KMS-11 (cell line): ENCODE data around the gene SPATA24.
"Not testable (repeated sequence)": the region's sequence is repeated elsewhere in the genome, so short reads cannot be mapped to it uniquely, and the experiment has no call there.

Experiments
- H2AFZ ChIP-seq: fragments of 200-600 bp; sonication (generic); 2 replicates; pipeline ENCODE4 v1.6.1; 2016; ENCODE audit warnings: antibody characterized with exemption, mixed run types, low read depth
- H3K27ac ChIP-seq: fragments of 200-600 bp; sonication (generic); 2 replicates; pipeline ENCODE4 v1.6.1; 2016; ENCODE audit warnings: mild to moderate bottlenecking, mixed run types
- H3K27me3 ChIP-seq: fragments of 200-600 bp; sonication (generic); 2 replicates; pipeline ENCODE4 v1.6.1; 2017; ENCODE audit warnings: mild to moderate bottlenecking, low read depth, mixed run types, moderate library complexity; ENCODE audit not compliant: insufficient read depth
- H3K36me3 ChIP-seq: fragments of 200-600 bp; sonication (generic); 2 replicates; pipeline ENCODE4 v1.6.1; 2017; ENCODE audit warnings: mild to moderate bottlenecking, mixed run types; ENCODE audit not compliant: insufficient read depth
- H3K4me1 ChIP-seq: fragments of 200-600 bp; sonication (generic); 2 replicates; pipeline ENCODE4 v1.6.1; 2016; ENCODE audit warnings: mild to moderate bottlenecking, low read depth, mixed run types; ENCODE audit not compliant: poor library complexity, severe bottlenecking
- H3K4me2 ChIP-seq: fragments of 200-600 bp; sonication (generic); 2 replicates; pipeline ENCODE4 v1.7.0; 2016; ENCODE audit warnings: mild to moderate bottlenecking, mixed run types
- H3K4me3 ChIP-seq: fragments of 200-600 bp; sonication (generic); IDR thresholded peaks from 2 replicates; pipeline ENCODE4 v1.6.1; 2017; ENCODE audit warnings: low read depth, low read length, mixed read lengths; ENCODE audit not compliant: insufficient read depth
- H3K79me2 ChIP-seq: fragments of 200-600 bp; sonication (generic); 2 replicates; pipeline ENCODE4 v1.6.1; 2016; ENCODE audit warnings: low read depth, mixed run types; ENCODE audit not compliant: insufficient read depth
- H3K9ac ChIP-seq: fragments of 200-600 bp; sonication (generic); 2 replicates; pipeline ENCODE4 v1.6.1; 2016; ENCODE audit warnings: mild to moderate bottlenecking, mixed run types
- H4K20me1 ChIP-seq: fragments of 200-600 bp; sonication (generic); 2 replicates; pipeline ENCODE4 v1.6.1; 2016; ENCODE audit warnings: mild to moderate bottlenecking, mixed run types; ENCODE audit not compliant: insufficient read depth
- CTCF ChIP-seq: fragments of 200-600 bp; sonication (generic); conservative IDR thresholded peaks from 2 replicates; pipeline ENCODE4 v1.6.1; 2017; ENCODE audit warnings: low read depth, mild to moderate bottlenecking, antibody characterized with exemption, low read length, moderate library complexity, mixed read lengths

Gene SPATA24

GRCh38 chr5:139410993-139411828 lies 7.3 kb upstream of the SPATA24 start:
- H3K4me2 ChIP-seq: no peak overlapping the region
- TF ChIP-seq CTCF: no peak
- H3K27ac ChIP-seq: no peak overlapping the region
- no peak overlapping the region for H3K9ac ChIP-seq
- no peaks in the 10 kb centered on the region for H3K27me3 ChIP-seq
- H4K20me1 ChIP-seq: no peaks in the 10 kb centered on the region
- peaks cover 44% of the 10 kb centered on the region for H3K4me1 ChIP-seq
- H3K36me3 ChIP-seq: no peaks in the 10 kb centered on the region
- no peaks in the 10 kb centered on the region for H3K79me2 ChIP-seq
- no peak overlapping the region for H3K4me3 ChIP-seq
- no peak overlapping the region for H2AFZ ChIP-seq

GRCh38 chr5:139410121-139410992 lies 6.5 kb upstream of the SPATA24 start:
- Histone ChIP-seq H3K4me2 (no peak overlapping the region), H3K36me3 (no peaks in the 10 kb centered on the region), H3K4me1 (peaks cover 35% of the 10 kb centered on the region), H3K4me3 (no peak overlapping the region), H3K27me3 (no peaks in the 10 kb centered on the region), H4K20me1 (no peaks in the 10 kb centered on the region), H3K79me2 (no peaks in the 10 kb centered on the region), H3K9ac (no peak overlapping the region), H2AFZ (no peak overlapping the region), H3K27ac (no peak overlapping the region)
- TF ChIP-seq CTCF: no peak

DNA sequence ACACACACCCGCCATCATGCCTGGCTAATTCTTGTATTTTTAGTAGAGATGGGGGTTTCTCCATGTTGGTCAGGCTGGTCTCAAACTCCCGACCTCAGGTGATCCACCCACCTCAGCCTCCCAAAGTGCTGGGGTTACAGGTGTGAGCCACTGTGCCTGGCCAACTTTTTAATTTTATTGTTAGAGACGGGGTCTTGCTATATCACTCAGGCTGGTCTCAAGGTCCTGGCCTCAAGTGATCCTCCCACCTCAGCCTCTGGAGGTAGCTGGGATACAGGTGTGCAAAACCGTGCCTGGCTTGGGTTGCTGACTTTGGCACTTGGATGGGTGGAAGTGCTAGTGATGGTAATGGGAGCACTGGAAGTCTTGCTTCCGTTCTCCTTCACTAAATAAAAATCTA lies 5.2 kb upstream of the SPATA24 start:
- not testable (repeated sequence) for H3K27me3 ChIP-seq, H3K4me2 ChIP-seq, H3K36me3 ChIP-seq, H3K27ac ChIP-seq, H3K79me2 ChIP-seq, H3K9ac ChIP-seq, H4K20me1 ChIP-seq, H3K4me3 ChIP-seq, H2AFZ ChIP-seq
- peaks cover 31% of the 10 kb centered on the region for H3K4me1 ChIP-seq

GRCh38 chr5:139408191-139408590 lies 4.3 kb upstream of the SPATA24 start:
- no peaks in the 10 kb centered on the region for H3K27me3 ChIP-seq
- H3K36me3 ChIP-seq: no peaks in the 10 kb centered on the region
- no peak for TF ChIP-seq CTCF
- no peak overlapping the region for H3K4me3 ChIP-seq
- no peaks in the 10 kb centered on the region for H3K79me2 ChIP-seq
- H2AFZ ChIP-seq: no peak overlapping the region
- no peaks in the 10 kb centered on the region for H4K20me1 ChIP-seq
- no peak overlapping the region for H3K4me2 ChIP-seq
- no peak overlapping the region for H3K9ac ChIP-seq
- peaks cover 25% of the 10 kb centered on the region for H3K4me1 ChIP-seq
- H3K27ac ChIP-seq: no peak overlapping the region
